ENCODE measurements around the gene TUBB1. TPM values are rescaled to one million over a fixed set of nuclear protein-coding genes. Genes with fewer than 3 reads are reported as not detected.

The TUBB1 gene
- polyA plus RNA-seq, 1 donor from 2014 or later, result 7.8 TPM

GRCh38 chr20:59015812-59016711 lies 3.2 kb upstream of the TUBB1 start:
- H3K27ac Mint-ChIP-seq, result peak overlapping the region in 2 of 3 donors; percentile 85 to 91
- peaks cover 4% of the 10 kb centered on the region for H3K36me3 Mint-ChIP-seq
- no peaks in the 10 kb centered on the region for H3K9me3 Mint-ChIP-seq
- H3K4me1 Mint-ChIP-seq, result peaks cover 28 to 33% (median 30%) of the 10 kb centered on the region in 3 donors
- peak overlapping the region; percentile 57 to 92 (median 80) for H3K4me3 Mint-ChIP-seq
- no peaks in the 10 kb centered on the region for H3K27me3 Mint-ChIP-seq

- no peaks in the 10 kb centered on the region for H3K27me3 Mint-ChIP-seq
- peak overlapping the region in 2 of 3 donors; percentile 85 to 91 for H3K27ac Mint-ChIP-seq
- H3K36me3 Mint-ChIP-seq, result no peaks in the 10 kb centered on the region
- H3K4me1 Mint-ChIP-seq, result peaks cover 25 to 35% (median 28%) of the 10 kb centered on the region in 3 donors
- no peaks in the 10 kb centered on the region for H3K9me3 Mint-ChIP-seq
- H3K4me3 Mint-ChIP-seq, result peak overlapping the region; percentile 25 to 92 (median 80)
These were observed 2.3 kb upstream of the TUBB1 start for GRCh38 chr20:59016795-59017492.

- no peaks in the 10 kb centered on the region for H3K36me3 Mint-ChIP-seq
- peak overlapping the region in 2 of 4 donors; percentile 86 to 92 for H3K4me3 Mint-ChIP-seq
- H3K27me3 Mint-ChIP-seq, result no peaks in the 10 kb centered on the region
- no peaks in the 10 kb centered on the region for H3K9me3 Mint-ChIP-seq
- peaks cover 25 to 29% (median 28%) of the 10 kb centered on the region in 3 donors for H3K4me1 Mint-ChIP-seq
- peak overlapping the region in 2 of 3 donors; percentile 29 to 91 for H3K27ac Mint-ChIP-seq
These were observed 1.6 kb upstream of the TUBB1 start for GRCh38 chr20:59017493-59018231.

GRCh38 chr20:59018817-59019216 lies 412 bp upstream of the TUBB1 start:
- H3K27ac Mint-ChIP-seq, result peak overlapping the region in 1 of 3 donors; percentile 90

DNA sequence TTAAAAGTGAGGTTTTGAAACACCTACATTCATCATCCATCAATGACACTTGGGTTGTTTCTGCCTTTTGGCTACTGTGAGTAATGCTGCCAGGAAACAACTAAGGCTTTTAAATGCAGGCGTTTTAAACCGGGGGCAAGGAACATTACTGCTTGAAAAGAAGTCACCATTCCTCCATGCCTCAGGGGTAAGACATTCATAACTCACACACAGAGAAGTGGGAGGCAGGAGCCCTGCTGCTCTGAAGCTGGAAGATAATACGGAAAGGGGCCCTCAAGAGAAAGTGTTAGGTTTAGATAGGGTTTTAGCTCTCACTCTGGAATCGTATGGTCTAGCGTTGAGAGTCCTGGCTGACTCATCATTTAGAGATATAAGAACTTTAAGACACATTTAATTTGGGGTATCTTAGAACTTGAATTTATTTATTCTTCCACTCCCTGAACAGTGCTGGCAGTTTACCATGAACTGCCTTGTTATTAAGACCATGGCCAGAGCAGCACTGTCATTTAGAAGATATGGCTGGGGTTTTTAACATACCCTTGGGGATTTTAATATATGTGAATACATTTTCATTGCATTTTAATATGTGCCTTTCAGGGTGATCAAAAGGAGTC lies 1.8 kb downstream of the TUBB1 start:
- Mint-ChIP-seq H3K36me3 (no peaks in the 10 kb centered on the region), H3K9me3 (no peaks in the 10 kb centered on the region), H3K4me3 (peak overlapping the region in 1 of 4 donors; percentile 9), H3K4me1 (peaks cover 16 to 23% (median 21%) of the 10 kb centered on the region in 3 donors), H3K27ac (no peak overlapping the region), H3K27me3 (no peaks in the 10 kb centered on the region)

More at GRCh38 chr20:59018817-59019216, 412 bp upstream of the TUBB1 start:
- H3K36me3 Mint-ChIP-seq, result no peaks in the 10 kb centered on the region
- H3K27me3 Mint-ChIP-seq, result no peaks in the 10 kb centered on the region
- no peak overlapping the region for H3K4me3 Mint-ChIP-seq
- peaks cover 21 to 28% (median 23%) of the 10 kb centered on the region in 3 donors for H3K4me1 Mint-ChIP-seq
- no peaks in the 10 kb centered on the region for H3K9me3 Mint-ChIP-seq

- Mint-ChIP-seq H3K36me3 (no peaks in the 10 kb centered on the region), H3K9me3 (no peaks in the 10 kb centered on the region), H3K27ac (no peak overlapping the region), H3K4me1 (peaks cover 4 to 19% (median 6%) of the 10 kb centered on the region in 3 donors), H3K27me3 (no peaks in the 10 kb centered on the region), H3K4me3 (no peak overlapping the region)
These were observed 3.5 kb downstream of the TUBB1 start for GRCh38 chr20:59022754-59023153.

DNA sequence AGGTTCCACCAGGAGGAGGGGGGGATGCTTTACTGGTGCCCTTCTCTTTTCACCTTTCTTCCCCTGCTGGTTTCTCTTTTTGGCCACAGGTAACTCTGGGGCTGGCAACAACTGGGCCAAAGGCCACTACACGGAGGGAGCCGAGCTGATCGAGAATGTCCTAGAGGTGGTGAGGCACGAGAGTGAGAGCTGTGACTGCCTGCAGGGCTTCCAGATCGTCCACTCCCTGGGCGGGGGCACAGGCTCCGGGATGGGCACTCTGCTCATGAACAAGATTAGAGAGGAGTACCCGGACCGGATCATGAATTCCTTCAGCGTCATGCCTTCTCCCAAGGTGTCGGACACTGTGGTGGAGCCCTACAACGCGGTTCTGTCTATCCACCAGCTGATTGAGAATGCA lies 4.4 kb downstream of the TUBB1 start:
- H3K27ac Mint-ChIP-seq, result no peak overlapping the region
- H3K9me3 Mint-ChIP-seq, result no peaks in the 10 kb centered on the region
- no peaks in the 10 kb centered on the region for H3K27me3 Mint-ChIP-seq
- peaks cover 7 to 23% (median 9%) of the 10 kb centered on the region in 3 donors for H3K4me1 Mint-ChIP-seq
- H3K4me3 Mint-ChIP-seq, result no peak overlapping the region
- H3K36me3 Mint-ChIP-seq, result no peaks in the 10 kb centered on the region

- H3K4me3 Mint-ChIP-seq, result no peak overlapping the region
- H3K27ac Mint-ChIP-seq, result no peak overlapping the region
- H3K27me3 Mint-ChIP-seq, result no peaks in the 10 kb centered on the region
- H3K36me3 Mint-ChIP-seq, result no peaks in the 10 kb centered on the region
- peaks cover 11 to 28% (median 14%) of the 10 kb centered on the region in 3 donors for H3K4me1 Mint-ChIP-seq
- no peaks in the 10 kb centered on the region for H3K9me3 Mint-ChIP-seq
These were observed 4.9 kb downstream of the TUBB1 start for GRCh38 chr20:59024111-59024530.

DNA sequence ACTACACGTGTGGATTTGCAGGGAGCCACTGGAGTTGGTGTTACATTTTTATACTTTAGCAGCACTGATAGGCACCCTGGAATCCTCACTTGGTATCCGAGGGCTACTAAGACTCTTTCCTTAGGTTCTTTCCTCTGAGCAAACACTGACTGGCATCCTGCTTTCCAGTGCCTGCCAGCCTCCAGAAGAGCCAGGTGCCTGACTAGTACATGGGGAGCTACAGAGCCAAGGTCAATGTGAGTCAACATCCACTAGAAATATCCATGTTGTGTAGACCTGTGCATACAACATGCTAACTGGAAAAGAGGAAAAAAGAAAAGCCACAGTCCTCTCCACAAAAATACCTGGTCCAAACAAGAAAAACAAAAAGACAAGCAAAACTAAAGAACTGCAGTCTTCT lies 5.9 kb downstream of the TUBB1 start:
- no peaks in the 10 kb centered on the region for H3K9me3 Mint-ChIP-seq
- no peaks in the 10 kb centered on the region for H3K36me3 Mint-ChIP-seq
- H3K27me3 Mint-ChIP-seq, result no peaks in the 10 kb centered on the region
- no peak overlapping the region for H3K4me3 Mint-ChIP-seq
- no peak overlapping the region for H3K27ac Mint-ChIP-seq
- peaks cover 16 to 37% (median 20%) of the 10 kb centered on the region in 3 donors for H3K4me1 Mint-ChIP-seq

GRCh38 chr20:59025511-59025910 lies 6.3 kb downstream of the TUBB1 start:
- no peaks in the 10 kb centered on the region for H3K27me3 Mint-ChIP-seq
- no peaks in the 10 kb centered on the region for H3K36me3 Mint-ChIP-seq
- H3K9me3 Mint-ChIP-seq, result no peaks in the 10 kb centered on the region
- H3K4me3 Mint-ChIP-seq, result no peak overlapping the region
- peaks cover 20 to 41% (median 24%) of the 10 kb centered on the region in 3 donors for H3K4me1 Mint-ChIP-seq
- no peak overlapping the region for H3K27ac Mint-ChIP-seq

- Mint-ChIP-seq H3K4me3 (no peak overlapping the region), H3K36me3 (no peaks in the 10 kb centered on the region), H3K4me1 (peaks cover 26 to 48% (median 29%) of the 10 kb centered on the region in 3 donors), H3K27me3 (no peaks in the 10 kb centered on the region), H3K9me3 (no peaks in the 10 kb centered on the region), H3K27ac (peak overlapping the region in 2 of 3 donors; percentile 2 to 25)
These were observed 7.9 kb downstream of the TUBB1 start for GRCh38 chr20:59026904-59027740.

DNA sequence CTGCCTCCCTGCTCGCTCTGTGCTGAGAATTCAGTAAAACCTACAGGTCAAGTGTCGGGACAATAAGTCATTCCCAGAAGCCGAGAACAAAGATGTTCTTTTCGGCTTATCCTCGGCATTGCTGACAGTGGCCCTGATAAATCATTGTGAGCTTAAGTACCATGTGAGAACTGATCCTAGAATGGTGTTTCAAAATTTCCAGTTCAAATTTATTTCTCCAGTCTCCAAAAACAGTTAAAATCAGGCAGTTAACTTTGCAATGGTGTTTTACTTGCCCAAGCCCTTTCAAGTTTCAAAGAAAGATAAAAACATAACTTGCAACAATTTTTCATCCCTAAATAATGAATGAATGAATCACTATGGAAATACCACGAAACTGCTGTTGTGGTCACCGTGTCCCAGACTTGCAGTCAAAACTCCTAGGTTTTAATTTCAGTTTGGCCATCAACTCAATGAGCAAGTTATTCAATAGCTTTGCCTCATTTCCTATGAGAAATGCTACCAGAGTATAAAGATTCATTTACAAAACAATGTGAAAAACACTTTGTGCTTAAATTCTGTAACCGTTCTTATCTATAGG lies 8.6 kb downstream of the TUBB1 start:
- Mint-ChIP-seq H3K4me1 (peaks cover 28 to 51% (median 34%) of the 10 kb centered on the region in 3 donors), H3K27me3 (no peaks in the 10 kb centered on the region), H3K4me3 (no peak overlapping the region), H3K9me3 (no peaks in the 10 kb centered on the region), H3K27ac (no peak overlapping the region), H3K36me3 (no peaks in the 10 kb centered on the region)

DNA sequence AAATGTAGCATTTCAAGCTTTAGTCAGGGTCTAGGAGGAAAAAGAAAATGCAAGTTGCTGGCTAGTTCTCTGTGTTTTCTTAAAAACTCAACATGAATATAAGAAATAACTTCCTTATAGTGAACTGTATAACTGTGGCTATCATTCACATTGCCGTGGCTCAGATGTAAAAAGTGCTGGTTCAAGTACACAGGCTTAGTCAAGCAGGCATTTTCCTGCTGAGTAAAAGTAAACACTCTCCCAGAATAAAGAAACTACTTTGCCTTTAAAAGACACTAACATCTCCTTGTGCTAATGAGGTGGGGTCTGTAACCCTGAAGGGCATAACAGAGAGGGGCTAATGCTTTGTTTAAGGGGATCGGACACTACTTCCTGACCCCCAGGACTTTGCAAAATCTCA lies 9.6 kb downstream of the TUBB1 start:
- Mint-ChIP-seq H3K4me3 (peak overlapping the region; percentile 49 to 73 (median 64)), H3K27ac (peak overlapping the region in 1 of 3 donors; percentile 57), H3K4me1 (peaks cover 28 to 51% (median 36%) of the 10 kb centered on the region in 3 donors), H3K27me3 (no peaks in the 10 kb centered on the region), H3K9me3 (no peaks in the 10 kb centered on the region), H3K36me3 (no peaks in the 10 kb centered on the region)
